Measurements from ENCODE around the gene PCSK6.

- TF ChIP-seq CTCF (IDR thresholded peaks at IDR 0.05; ENCODE audit: insufficient read depth, low read length, poor library complexity, severe bottlenecking) (peak; percentile 65), EZH2phosphoT487 (conservative IDR thresholded peaks at IDR 0.05; ENCODE audit: low read length) (no peak)
Measured at GRCh38 chr15:101288905-101289513, 200.5 kb downstream of the PCSK6 start.
